HG03432 (cell line): ENCODE results near the gene ZFPL1.

Experiments used
- ATAC-seq: cut with Tn5 transposase; IDR thresholded peaks from one replicate; pipeline ENCODE4 v1.9.1; 2021; ENCODE audit warnings: mild to moderate bottlenecking, moderate library complexity; ENCODE audit not compliant: unreplicated experiment

The ZFPL1 gene

GRCh38 chr11:65083834-65084597 is at the start of gene ZFPL1, which contains the start of gene CDCA5:
Gene ZFPL1, plus strand, starts transcription at chr11:65084222. Its CDS starts 477 bp downstream, at chr11:65084699.
Gene CDCA5, minus strand, starts transcription at chr11:65084040. Its CDS starts 62 bp downstream, at chr11:65083978.
- ATAC-seq, result peak; percentile 77

GRCh38 chr11:65034423-65034822 is 49.6 kb upstream of the ZFPL1 start:
- ATAC-seq, result no peak

GRCh38 chr11:65035579-65035978 is 48.4 kb upstream of the ZFPL1 start:
- no peak for ATAC-seq

- no peak for ATAC-seq
Measured at GRCh38 chr11:65036931-65037330, 47.1 kb upstream of the ZFPL1 start.

GRCh38 chr11:65040520-65040846 is 43.5 kb upstream of the ZFPL1 start:
- ATAC-seq, result no peak

- ATAC-seq, result peak; percentile 86
Measured at GRCh38 chr11:65040847-65041622, 43.0 kb upstream of the ZFPL1 start, which contains the start of gene SAC3D1. Gene SAC3D1, plus strand, starts transcription at chr11:65041210. Its CDS starts 83 bp downstream, at chr11:65041293.

- no peak for ATAC-seq
Measured at GRCh38 chr11:65042891-65043290, 41.1 kb upstream of the ZFPL1 start.

GRCh38 chr11:65043881-65044501 is 40.0 kb upstream of the ZFPL1 start:
- ATAC-seq, result no peak

- no peak for ATAC-seq
Measured at GRCh38 chr11:65045061-65045460, 39.0 kb upstream of the ZFPL1 start.

- no peak for ATAC-seq
Measured at GRCh38 chr11:65045728-65046127, 38.3 kb upstream of the ZFPL1 start.

- no peak for ATAC-seq
Measured at GRCh38 chr11:65047581-65048422, 36.2 kb upstream of the ZFPL1 start.

- no peak for ATAC-seq
Measured at GRCh38 chr11:65051398-65051858, 32.6 kb upstream of the ZFPL1 start.

- no peak for ATAC-seq
Measured at GRCh38 chr11:65053827-65054508, 30.1 kb upstream of the ZFPL1 start.

GRCh38 chr11:65055538-65055937 is 28.5 kb upstream of the ZFPL1 start:
- peak; percentile 42 for ATAC-seq

- ATAC-seq, result no peak
Measured at GRCh38 chr11:65056999-65057398, 27.0 kb upstream of the ZFPL1 start.

GRCh38 chr11:65057526-65057925 is 26.5 kb upstream of the ZFPL1 start:
- ATAC-seq, result no peak

GRCh38 chr11:65058012-65058411 is 26.0 kb upstream of the ZFPL1 start:
- ATAC-seq, result no peak

GRCh38 chr11:65058419-65059054 is 25.5 kb upstream of the ZFPL1 start, which contains the start of gene NAALADL1:
Gene NAALADL1, minus strand, starts transcription at chr11:65058553. Its CDS starts 32 bp downstream, at chr11:65058521.
- no peak for ATAC-seq

GRCh38 chr11:65059523-65059922 is 24.5 kb upstream of the ZFPL1 start:
- ATAC-seq, result no peak
